Posterior cingulate gyrus (tissue), 11 donors: ENCODE data around the gene ASTN1.
A peak's percentile ranks its signal among the peaks of the same experiment; 100 is the strongest.

Experiments
- DNase-seq, 10 donors: peaks; one replicate each; pipeline versions ENCODE4 v3.0.0 to v3.0.0-alpha.2; 2020 to 2021; ENCODE audit warnings: mixed read lengths in 3 of 10
- intact Hi-C: fragments of 100-400 bp; cut with DNase I; formaldehyde crosslinking; loops from one replicate; pipeline ENCODE4 v1.15.1; 2023

ASTN1 gene

GRCh38 chr1:176857632-176858031 lies 306.9 kb downstream of the ASTN1 start:
- intact Hi-C loops, result no loop called here
- DNase-seq, result no peak

- intact Hi-C loops, result no loop called here
- no peak for DNase-seq
Observed at GRCh38 chr1:176854758-176855745, 309.5 kb downstream of the ASTN1 start.

- DNase-seq, result no peak
- intact Hi-C loops, result no loop called here
Observed at GRCh38 chr1:176854121-176854520, 310.4 kb downstream of the ASTN1 start.

GRCh38 chr1:176853503-176853902 lies 311.0 kb downstream of the ASTN1 start:
- intact Hi-C loops, result no loop called here

GRCh38 chr1:176852124-176852523 lies 312.4 kb downstream of the ASTN1 start:
- no peak for DNase-seq
- intact Hi-C loops, result no loop called here

More at GRCh38 chr1:176853503-176853902, 311.0 kb downstream of the ASTN1 start:
- no peak for DNase-seq

GRCh38 chr1:176850871-176851270 lies 313.6 kb downstream of the ASTN1 start:
- no peak for DNase-seq
- intact Hi-C loops, result no loop called here

- no peak for DNase-seq
- intact Hi-C loops, result no loop called here
Observed at GRCh38 chr1:176849281-176849680, 315.2 kb downstream of the ASTN1 start.

- DNase-seq, result no peak
- intact Hi-C loops, result no loop called here
Observed at GRCh38 chr1:176847052-176847451, 317.5 kb downstream of the ASTN1 start.

- DNase-seq, result peak in 5 of 10 donors; percentile 21 to 79 (median 25)
- intact Hi-C loops, result loop anchor here (1.0 to 5.0 kb wide), 3 partner anchors 283 to 1691 kb away; no protein-coding TSS in a partner anchor
Observed at GRCh38 chr1:176843352-176844297, 320.9 kb downstream of the ASTN1 start.

GRCh38 chr1:176841238-176841637 lies 323.3 kb downstream of the ASTN1 start:
- intact Hi-C loops, result loop anchor here (5.0 kb wide), 1 partner anchor 1689 kb away; no protein-coding TSS in a partner anchor

GRCh38 chr1:176839216-176839615 lies 325.3 kb downstream of the ASTN1 start:
- intact Hi-C loops, result no loop called here
- no peak for DNase-seq

More at GRCh38 chr1:176841238-176841637, 323.3 kb downstream of the ASTN1 start:
- no peak for DNase-seq

- DNase-seq, result no peak
- intact Hi-C loops, result no loop called here
Observed at GRCh38 chr1:176838276-176838995, 326.1 kb downstream of the ASTN1 start.

GRCh38 chr1:176837708-176838107 lies 326.8 kb downstream of the ASTN1 start:
- intact Hi-C loops, result no loop called here
- no peak for DNase-seq

- intact Hi-C loops, result no loop called here
- DNase-seq, result no peak
Observed at GRCh38 chr1:176831150-176831549, 333.4 kb downstream of the ASTN1 start.

GRCh38 chr1:176829261-176829660 lies 335.3 kb downstream of the ASTN1 start:
- intact Hi-C loops, result no loop called here
- no peak for DNase-seq

- no peak for DNase-seq
- intact Hi-C loops, result no loop called here
Observed at GRCh38 chr1:176826265-176826664, 338.2 kb downstream of the ASTN1 start.

- intact Hi-C loops, result no loop called here
- DNase-seq, result peak in 6 of 10 donors; percentile 6 to 86 (median 43)
Observed at GRCh38 chr1:176820391-176821031, 344.0 kb downstream of the ASTN1 start.

- no peak for DNase-seq
- intact Hi-C loops, result no loop called here
Observed at GRCh38 chr1:176816232-176816631, 348.3 kb downstream of the ASTN1 start.

- intact Hi-C loops, result no loop called here
- no peak for DNase-seq
Observed at GRCh38 chr1:176815621-176816020, 348.9 kb downstream of the ASTN1 start.
